Naive thymus-derived CD4-positive, alpha-beta T cell (primary cell): ENCODE results near the gene ICAM2. TPM values are rescaled to one million over a fixed set of nuclear protein-coding genes. Genes with fewer than 3 reads are reported as not detected.

Source experiments
- ATAC-seq: fragments of 150-1000 bp; cut with Tn5 transposase; 2 replicates; pipeline ENCODE4 v1.10.0; 2021; ENCODE audit warnings: mild to moderate bottlenecking, moderate library complexity
- CTCF ChIA-PET: fragments of 350-600 bp; sonication (Branson Sonifier 250); formaldehyde crosslinking; loops from one replicate; lab custom pipeline; 2021; ENCODE audit warnings: antibody characterized with exemption; lab: Charles Lee
- POLR2A ChIA-PET: fragments of 350-600 bp; sonication (Branson Sonifier 250); formaldehyde crosslinking; loops from one replicate; lab custom pipeline; 2021; ENCODE audit warnings: antibody characterized with exemption, inconsistent platforms; lab: Charles Lee
- DNase-seq, 9 donors: peaks; one replicate each; pipeline versions ENCODE4 v3.0.0 to v3.0.0-alpha.2; 2020 to 2022; ENCODE audit warnings: mixed read lengths in 1 of 9
- H3K27ac ChIP-seq: one replicate; pipeline ENCODE4 v1.7.0; 2013; ENCODE audit warnings: mild to moderate bottlenecking, low read depth, low read length, moderate library complexity
- H3K27me3 ChIP-seq, 2 donors: one replicate each; pipeline ENCODE4 v1.7.0; 2013; ENCODE audit warnings: low read length in 2 of 2, mild to moderate bottlenecking in 2 of 2, moderate library complexity in 2 of 2; ENCODE audit not compliant: control insufficient read depth in 2 of 2, insufficient read depth in 2 of 2
- H3K36me3 ChIP-seq, 3 experiments: 1 replicate in 2 of 3; 2 replicates in 1 of 3; pipeline ENCODE4 v1.7.0; 2013; ENCODE audit warnings: low read length in 3 of 3, mild to moderate bottlenecking in 3 of 3, moderate library complexity in 1 of 3; ENCODE audit not compliant: insufficient read depth in 3 of 3, control insufficient read depth in 2 of 3
- H3K4me1 ChIP-seq, 2 donors: one replicate each; pipeline ENCODE4 v1.7.0; 2013; ENCODE audit warnings: low read length in 2 of 2, mild to moderate bottlenecking in 2 of 2, moderate library complexity in 1 of 2; ENCODE audit not compliant: control insufficient read depth in 2 of 2, insufficient read depth in 2 of 2
- H3K4me3 ChIP-seq: 2 replicates; pipeline ENCODE4 v1.7.0; 2013; ENCODE audit warnings: mild to moderate bottlenecking, low read length
- H3K9me3 ChIP-seq, 3 experiments: 1 replicate in 2 of 3; 2 replicates in 1 of 3; pipeline ENCODE4 v1.7.0; 2013; ENCODE audit warnings: low read length in 3 of 3; ENCODE audit not compliant: control insufficient read depth in 2 of 3
- H3K27ac Mint-ChIP-seq, 9 donors: one replicate each; pipeline ENCODE4 v1.8.0; 2020 to 2022; ENCODE audit warnings: mixed read lengths in 9 of 9, mild to moderate bottlenecking in 8 of 9, moderate library complexity in 5 of 9, inconsistent platforms in 2 of 9
- H3K27me3 Mint-ChIP-seq, 5 donors: one replicate each; pipeline ENCODE4 v1.8.0; 2021 to 2022; ENCODE audit warnings: mixed read lengths in 5 of 5, mild to moderate bottlenecking in 1 of 5
- H3K36me3 Mint-ChIP-seq, 5 donors: one replicate each; pipeline ENCODE4 v1.8.0; 2020 to 2022; ENCODE audit warnings: mixed read lengths in 5 of 5, mild to moderate bottlenecking in 3 of 5, inconsistent platforms in 1 of 5
- H3K4me1 Mint-ChIP-seq, 7 donors: one replicate each; pipeline ENCODE4 v1.8.0; 2020 to 2022; ENCODE audit warnings: mixed read lengths in 7 of 7, mild to moderate bottlenecking in 3 of 7, inconsistent platforms in 1 of 7
- H3K4me3 Mint-ChIP-seq, 10 donors: one replicate each; pipeline ENCODE4 v1.8.0; 2020 to 2022; ENCODE audit warnings: mild to moderate bottlenecking in 10 of 10, mixed read lengths in 10 of 10, moderate library complexity in 6 of 10, inconsistent platforms in 2 of 10
- H3K9me3 Mint-ChIP-seq, 11 donors: one replicate each; pipeline ENCODE4 v1.8.0; 2020 to 2022; ENCODE audit warnings: mixed read lengths in 11 of 11, mild to moderate bottlenecking in 4 of 11, inconsistent platforms in 1 of 11, moderate library complexity in 1 of 11
- intact Hi-C, 2 donors: fragments of 100-400 bp; cut with micrococcal nuclease; formaldehyde crosslinking; loops; one replicate each; pipeline ENCODE4 v1.15.1; 2023
- polyA plus RNA-seq, 2 donors: library from polyadenylated mRNA; unstranded; fragments of 300-500 nt; fragmentation: Illumina TruSeq; gene quantifications; one replicate each; pipeline ENCODE4 v1.2.3, GENCODE V29; 2021
- total RNA-seq, 6 experiments: library from RNA in 5 of 6; stranded (reverse) in 5 of 6; gene quantifications; 1 replicate in 5 of 6; 2 replicates in 1 of 6; pipeline ENCODE4 v1.2.3 and lab custom pipeline; 2021 to 2026

Gene ICAM2
- total and polyA plus RNA-seq, 7 experiments from 2014 or later: 60.9 to 414 (median 131) TPM

DNA sequence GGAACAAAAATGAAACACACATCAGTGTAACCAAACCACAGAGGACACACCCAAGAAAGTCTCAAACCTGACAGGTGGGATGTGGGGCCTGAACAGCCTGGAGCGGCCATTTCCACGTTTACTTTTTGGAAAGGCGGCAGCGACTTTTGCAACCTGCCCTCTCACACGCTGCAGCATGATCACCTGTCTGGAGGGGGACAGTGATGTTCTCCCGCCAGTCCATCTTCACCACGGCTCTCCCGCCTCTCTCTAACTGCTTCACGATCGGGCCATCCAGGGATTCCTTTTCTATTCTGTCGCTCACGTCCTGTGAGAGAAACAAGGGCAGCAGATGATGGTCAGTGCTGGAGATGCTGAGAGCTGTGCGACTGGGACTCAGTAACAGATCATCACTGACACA is 24.7 kb upstream of the ICAM2 start:
- ChIA-PET POLR2A (interaction anchor here (1.5 kb wide), 2 partner anchors 24 to 84 kb away, joined by 3 to 4 read pairs; no protein-coding TSS in a partner anchor), CTCF (interaction anchor here (1.0 kb wide), 1 partner anchor 89 kb away, joined by 3 read pairs; no protein-coding TSS in a partner anchor)
- Histone ChIP-seq H3K27me3 (no peaks in the 10 kb centered on the region), H3K9me3 (no peaks in the 10 kb centered on the region), H3K4me3 (no peak overlapping the region), H3K27ac (no peak overlapping the region), H3K36me3 (peaks cover 23 to 61% (median 49%) of the 10 kb centered on the region in 3 experiments), H3K4me1 (peaks cover 10 to 11% of the 10 kb centered on the region in 2 donors)
- Mint-ChIP-seq H3K27ac (peak overlapping the region in 1 of 9 donors; percentile 26), H3K9me3 (no peaks in the 10 kb centered on the region), H3K4me1 (peaks cover 3 to 28% (median 14%) of the 10 kb centered on the region in 7 donors), H3K27me3 (no peaks in the 10 kb centered on the region), H3K4me3 (no peak overlapping the region), H3K36me3 (peaks cover 8 to 68% (median 43%) of the 10 kb centered on the region in 5 donors)
- no peak for ATAC-seq
- intact Hi-C loops: no loop called here
- no peak for DNase-seq

DNA sequence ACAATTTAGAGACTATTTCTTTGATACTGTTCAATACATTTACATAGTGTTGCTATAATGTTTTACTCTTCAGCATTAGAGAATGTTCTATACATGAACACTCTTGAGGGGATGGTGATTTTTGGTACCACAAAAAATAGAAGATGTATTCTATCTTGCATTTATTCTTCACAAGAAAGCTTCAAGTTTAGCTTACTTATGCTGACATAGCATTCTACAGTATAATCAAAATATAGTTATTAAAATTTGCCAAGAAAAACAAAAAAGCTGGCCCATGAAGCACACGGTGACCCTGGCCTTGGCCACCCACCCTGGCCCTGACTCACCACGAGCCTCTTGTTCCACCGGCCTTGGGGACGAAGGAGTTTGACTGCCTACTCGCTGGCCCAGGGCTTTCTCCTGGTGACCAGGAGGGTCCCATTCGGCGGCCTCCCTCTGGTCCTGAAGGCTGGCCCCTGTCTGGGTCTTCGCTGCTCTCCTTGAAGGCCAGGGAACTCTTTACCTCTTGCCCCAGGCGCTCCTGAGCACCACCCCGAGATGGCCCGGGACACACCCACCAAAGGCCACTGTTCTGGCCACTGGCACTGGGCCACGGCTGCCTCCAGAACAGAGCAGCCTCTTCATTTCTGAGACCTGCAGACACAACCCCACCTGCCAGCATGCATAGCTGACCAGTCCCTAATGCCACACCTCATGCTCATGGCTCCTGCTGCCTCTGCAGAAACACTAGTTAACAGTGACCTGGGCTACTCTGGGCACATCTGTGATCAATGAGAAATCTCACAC is 22.5 kb upstream of the ICAM2 start:
- ChIA-PET POLR2A (interaction anchor here (0.7 to 1.8 kb wide), 8 partner anchors 8 to 103 kb away, joined by 3 to 11 read pairs (median 3); partner anchors contain the start of gene ERN1), CTCF (interaction anchor here (0.6 to 2.9 kb wide), 6 partner anchors 14 to 179 kb away, joined by 3 to 21 read pairs (median 3); no protein-coding TSS in a partner anchor)
- DNase-seq: no peak
- Histone ChIP-seq H3K27ac (no peak overlapping the region), H3K9me3 (no peaks in the 10 kb centered on the region), H3K27me3 (no peaks in the 10 kb centered on the region), H3K36me3 (peaks cover 18 to 52% (median 32%) of the 10 kb centered on the region in 3 experiments), H3K4me1 (no peaks in the 10 kb centered on the region), H3K4me3 (no peak overlapping the region)
- no peak overlapping the region for H3K4me3 Mint-ChIP-seq
- no peak for ATAC-seq
- no peaks in the 10 kb centered on the region for H3K9me3 Mint-ChIP-seq
- intact Hi-C loops: no loop called here
- peak overlapping the region in 1 of 9 donors; percentile 49 for H3K27ac Mint-ChIP-seq
- H3K27me3 Mint-ChIP-seq: no peaks in the 10 kb centered on the region
- peaks cover 8 to 73% (median 44%) of the 10 kb centered on the region in 5 donors for H3K36me3 Mint-ChIP-seq
- peaks cover 0 to 23% (median 5%) of the 10 kb centered on the region in 7 donors for H3K4me1 Mint-ChIP-seq

DNA sequence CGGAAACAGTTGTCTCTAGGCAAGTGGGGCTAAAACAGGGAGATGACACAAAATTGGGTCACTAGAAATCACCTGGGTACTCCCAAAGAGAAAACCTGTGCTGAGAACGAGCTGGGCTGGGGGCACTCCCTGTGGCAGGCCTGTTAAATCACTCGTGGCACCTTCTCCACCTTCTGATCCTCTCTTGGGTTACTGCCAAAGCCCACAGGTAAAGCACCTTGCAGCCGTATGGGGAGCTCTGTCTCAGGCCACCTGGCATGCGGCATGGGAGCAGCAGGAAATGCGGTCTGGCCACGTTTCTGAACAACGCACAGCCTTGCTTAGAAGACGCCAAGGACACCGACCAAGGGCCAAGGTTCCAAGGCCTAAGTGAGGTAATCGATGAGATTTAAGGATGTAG is 21.5 kb upstream of the ICAM2 start:
- peaks cover 0 to 27% (median 5%) of the 10 kb centered on the region in 7 donors for H3K4me1 Mint-ChIP-seq
- Histone ChIP-seq H3K4me1 (no peaks in the 10 kb centered on the region), H3K27me3 (no peaks in the 10 kb centered on the region), H3K9me3 (no peaks in the 10 kb centered on the region), H3K27ac (no peak overlapping the region), H3K36me3 (peaks cover 18 to 49% (median 22%) of the 10 kb centered on the region in 3 experiments), H3K4me3 (no peak overlapping the region)
- H3K9me3 Mint-ChIP-seq: no peaks in the 10 kb centered on the region
- H3K4me3 Mint-ChIP-seq: no peak overlapping the region
- H3K27ac Mint-ChIP-seq: peak overlapping the region in 5 of 9 donors; percentile 32 to 75 (median 57)
- ChIA-PET POLR2A (interaction anchor here (0.7 to 1.8 kb wide), 8 partner anchors 8 to 104 kb away, joined by 3 to 11 read pairs (median 4); no protein-coding TSS in a partner anchor), CTCF (interaction anchor here (0.6 to 2.9 kb wide), 6 partner anchors 13 to 178 kb away, joined by 3 to 21 read pairs (median 3); no protein-coding TSS in a partner anchor)
- intact Hi-C loops: no loop called here
- ATAC-seq: no peak
- H3K27me3 Mint-ChIP-seq: no peaks in the 10 kb centered on the region
- peaks cover 8 to 71% (median 41%) of the 10 kb centered on the region in 5 donors for H3K36me3 Mint-ChIP-seq
- DNase-seq: no peak

- Mint-ChIP-seq H3K27ac (no peak overlapping the region), H3K9me3 (no peaks in the 10 kb centered on the region), H3K4me3 (no peak overlapping the region), H3K36me3 (peaks cover 8 to 54% (median 24%) of the 10 kb centered on the region in 5 donors), H3K27me3 (no peaks in the 10 kb centered on the region), H3K4me1 (peaks cover 0 to 21% (median 5%) of the 10 kb centered on the region in 7 donors)
- H3K4me1 ChIP-seq: no peaks in the 10 kb centered on the region
- H3K27ac ChIP-seq: no peak overlapping the region
- POLR2A ChIA-PET: interaction anchor here (1.4 kb wide), 1 partner anchor 11 kb away, joined by 4 read pairs; no protein-coding TSS in a partner anchor
- no peaks in the 10 kb centered on the region for H3K27me3 ChIP-seq
- H3K9me3 ChIP-seq: no peaks in the 10 kb centered on the region
- CTCF ChIA-PET: interaction anchor here (2.9 kb wide), 1 partner anchor 11 kb away, joined by 21 read pairs; no protein-coding TSS in a partner anchor
- no peak for DNase-seq
- ATAC-seq: no peak
- H3K4me3 ChIP-seq: no peak overlapping the region
- intact Hi-C loops: no loop called here
- peaks cover 15 to 33% (median 15%) of the 10 kb centered on the region in 3 experiments for H3K36me3 ChIP-seq
Observed at GRCh38 chr17:64040206-64040605, 19.8 kb upstream of the ICAM2 start.

GRCh38 chr17:64039106-64039400 is 18.6 kb upstream of the ICAM2 start:
- Histone ChIP-seq H3K27ac (no peak overlapping the region), H3K9me3 (no peaks in the 10 kb centered on the region), H3K4me1 (no peaks in the 10 kb centered on the region), H3K4me3 (no peak overlapping the region), H3K36me3 (peaks cover 7 to 22% (median 9%) of the 10 kb centered on the region in 3 experiments), H3K27me3 (no peaks in the 10 kb centered on the region)
- POLR2A ChIA-PET: interaction anchor here (1.4 kb wide), 1 partner anchor 12 kb away, joined by 4 read pairs; no protein-coding TSS in a partner anchor
- DNase-seq: no peak
- no peak overlapping the region for H3K4me3 Mint-ChIP-seq
- H3K27me3 Mint-ChIP-seq: no peaks in the 10 kb centered on the region
- CTCF ChIA-PET: interaction anchor here (1.7 kb wide), 1 partner anchor 9 kb away, joined by 7 read pairs; no protein-coding TSS in a partner anchor
- intact Hi-C loops: no loop called here
- no peak for ATAC-seq
- no peaks in the 10 kb centered on the region for H3K9me3 Mint-ChIP-seq
- H3K36me3 Mint-ChIP-seq: peaks cover 4 to 42% (median 22%) of the 10 kb centered on the region in 5 donors
- H3K27ac Mint-ChIP-seq: no peak overlapping the region
- H3K4me1 Mint-ChIP-seq: peaks cover 0 to 20% (median 5%) of the 10 kb centered on the region in 7 donors

DNA sequence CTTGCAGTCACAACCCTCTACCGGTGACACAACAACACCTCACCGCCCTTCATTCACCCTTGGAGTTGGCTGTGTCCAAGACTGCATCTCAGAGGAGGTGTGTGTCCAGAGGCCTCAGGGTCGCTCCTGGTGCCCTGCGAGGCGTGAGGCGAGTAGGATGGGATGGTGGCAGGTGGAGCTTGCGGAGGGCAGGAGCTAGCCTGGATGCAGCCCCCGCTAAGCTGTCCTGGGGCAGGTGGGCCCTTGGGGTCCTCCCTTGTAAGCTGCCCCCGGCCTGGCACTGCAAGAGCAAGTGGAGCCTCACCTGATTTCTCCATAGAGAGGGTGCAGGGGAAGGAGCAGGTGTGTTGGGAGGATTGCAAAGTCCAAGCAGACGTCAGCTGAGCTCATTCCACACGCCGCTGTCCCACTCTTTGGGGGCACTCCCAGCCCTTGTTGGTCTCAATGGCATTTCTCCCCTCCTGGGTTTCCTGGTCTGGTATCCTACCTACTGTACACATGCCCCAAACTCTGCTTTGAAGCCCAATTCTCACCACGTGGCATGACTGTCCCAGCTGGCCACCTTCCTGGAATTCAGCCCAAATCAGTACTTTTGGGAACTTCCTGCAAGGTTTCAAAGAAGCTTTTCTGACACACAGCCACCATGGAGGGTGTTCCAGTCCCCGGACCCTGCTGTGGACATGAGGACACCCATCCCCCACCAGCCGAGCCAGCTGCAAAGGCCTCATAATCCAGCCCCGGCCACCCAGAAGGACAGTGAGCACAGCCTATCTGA is 18.1 kb upstream of the ICAM2 start:
- Histone ChIP-seq H3K4me1 (no peaks in the 10 kb centered on the region), H3K9me3 (no peaks in the 10 kb centered on the region), H3K4me3 (no peak overlapping the region), H3K27me3 (no peaks in the 10 kb centered on the region), H3K27ac (no peak overlapping the region), H3K36me3 (peaks cover 2 to 17% (median 3%) of the 10 kb centered on the region in 3 experiments)
- peak overlapping the region in 1 of 9 donors; percentile 38 for H3K27ac Mint-ChIP-seq
- ATAC-seq: no peak
- DNase-seq: no peak
- H3K9me3 Mint-ChIP-seq: no peaks in the 10 kb centered on the region
- POLR2A ChIA-PET: interaction anchor here (1.4 to 1.7 kb wide), 2 partner anchors 10 to 13 kb away, joined by 4 to 6 read pairs; no protein-coding TSS in a partner anchor
- H3K27me3 Mint-ChIP-seq: no peaks in the 10 kb centered on the region
- intact Hi-C loops: no loop called here
- peaks cover 4 to 37% (median 16%) of the 10 kb centered on the region in 5 donors for H3K36me3 Mint-ChIP-seq
- H3K4me3 Mint-ChIP-seq: no peak overlapping the region
- CTCF ChIA-PET: interaction anchor here (1.7 kb wide), 1 partner anchor 9 kb away, joined by 7 read pairs; no protein-coding TSS in a partner anchor
- H3K4me1 Mint-ChIP-seq: peaks cover 0 to 19% (median 5%) of the 10 kb centered on the region in 7 donors
